ENCODE results near the gene PHF23.

Gene PHF23

DNA sequence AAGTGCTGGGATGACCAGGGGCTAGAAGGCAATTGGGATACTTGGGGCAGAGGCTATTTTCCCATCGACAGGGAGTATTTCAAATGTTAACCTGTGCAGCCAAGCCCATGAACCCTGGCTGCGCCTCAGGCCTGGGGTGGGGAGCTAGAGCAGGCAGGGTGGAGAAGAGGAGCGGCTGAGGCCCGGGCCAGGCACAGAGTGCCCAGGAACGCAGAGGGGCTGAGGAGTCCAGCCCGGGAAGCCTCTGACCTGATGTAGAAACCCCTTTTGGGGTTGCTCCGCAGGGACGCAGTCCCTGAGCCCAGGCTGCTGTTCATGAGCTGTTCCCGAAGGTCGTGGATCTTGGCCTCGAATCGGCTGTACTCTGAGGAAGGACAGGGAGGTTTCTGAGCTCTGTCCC lies 43.3 kb downstream of the PHF23 start:
- no peaks in the 10 kb centered on the region; the same call in 1 of the 2 replicates for H3K4me1 ChIP-seq (ENCODE audit: control insufficient read depth, insufficient read depth, low read length)
- H3K36me3 ChIP-seq (ENCODE audit: control insufficient read depth, insufficient read depth, low read length), result peaks cover 32% of the 10 kb centered on the region
- WGBS (ENCODE audit: insufficient coverage, insufficient read length), result no CpG with 5 or more reads among the region's 12 CpGs
- no peaks in the 10 kb centered on the region for H3K9me3 ChIP-seq (ENCODE audit: control insufficient read depth, insufficient read depth, low read length)
- no peak for DNase-seq (ENCODE audit: low read depth, low spot score)
- no peak overlapping the region for H3K4me3 ChIP-seq (ENCODE audit: low read length)
- no peak overlapping the region for H3K27ac ChIP-seq (ENCODE audit: low read length)
- H3K27me3 ChIP-seq (ENCODE audit: control insufficient read depth, insufficient read depth, low read length), result no peaks in the 10 kb centered on the region

DNA sequence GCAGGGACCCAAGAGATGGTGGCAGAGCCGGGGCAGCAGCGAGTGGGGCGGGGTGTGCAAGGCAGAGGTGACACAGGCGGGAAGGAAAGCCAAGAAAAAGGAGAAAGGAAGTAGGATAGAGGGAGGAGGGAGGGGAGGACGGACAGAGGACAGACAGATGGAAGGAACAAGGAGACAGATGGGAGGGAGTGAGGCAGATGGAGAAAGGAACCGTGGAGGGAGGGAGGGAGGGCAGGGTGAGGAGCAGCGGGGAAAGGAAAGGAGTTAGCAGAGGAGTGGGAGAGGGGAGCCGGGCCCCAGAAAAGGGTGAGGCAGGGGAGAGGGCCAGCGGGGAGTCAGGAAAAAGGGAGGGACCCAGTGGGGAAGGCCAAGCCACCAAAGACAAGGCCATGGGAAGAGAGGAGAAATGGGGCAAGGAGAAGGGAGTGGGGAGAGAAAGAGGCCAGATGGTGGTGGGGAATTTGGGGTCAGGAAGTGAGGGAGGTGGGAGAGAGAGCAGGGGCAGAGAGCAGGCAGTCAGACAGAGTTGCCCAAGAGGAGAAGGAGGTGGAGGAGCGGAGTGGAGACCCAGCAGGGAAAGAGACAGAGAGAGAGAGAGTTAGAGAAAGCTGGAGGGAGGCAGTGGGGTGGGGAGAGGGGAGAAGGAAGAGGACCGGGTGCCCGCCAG lies 46.9 kb downstream of the PHF23 start:
- Histone ChIP-seq H3K27me3 (ENCODE audit: control insufficient read depth, insufficient read depth, low read length) (no peaks in the 10 kb centered on the region), H3K36me3 (ENCODE audit: control insufficient read depth, insufficient read depth, low read length) (peaks cover 33% of the 10 kb centered on the region), H3K4me1 (ENCODE audit: control insufficient read depth, insufficient read depth, low read length) (no peaks in the 10 kb centered on the region; the same call in 1 of the 2 replicates), H3K27ac (ENCODE audit: low read length) (no peak overlapping the region), H3K4me3 (ENCODE audit: low read length) (no peak overlapping the region), H3K9me3 (ENCODE audit: control insufficient read depth, insufficient read depth, low read length) (no peaks in the 10 kb centered on the region)
- no peak for DNase-seq (ENCODE audit: low read depth, low spot score)
- WGBS (ENCODE audit: insufficient coverage, insufficient read length), result no CpG with 5 or more reads among the region's 12 CpGs

DNA sequence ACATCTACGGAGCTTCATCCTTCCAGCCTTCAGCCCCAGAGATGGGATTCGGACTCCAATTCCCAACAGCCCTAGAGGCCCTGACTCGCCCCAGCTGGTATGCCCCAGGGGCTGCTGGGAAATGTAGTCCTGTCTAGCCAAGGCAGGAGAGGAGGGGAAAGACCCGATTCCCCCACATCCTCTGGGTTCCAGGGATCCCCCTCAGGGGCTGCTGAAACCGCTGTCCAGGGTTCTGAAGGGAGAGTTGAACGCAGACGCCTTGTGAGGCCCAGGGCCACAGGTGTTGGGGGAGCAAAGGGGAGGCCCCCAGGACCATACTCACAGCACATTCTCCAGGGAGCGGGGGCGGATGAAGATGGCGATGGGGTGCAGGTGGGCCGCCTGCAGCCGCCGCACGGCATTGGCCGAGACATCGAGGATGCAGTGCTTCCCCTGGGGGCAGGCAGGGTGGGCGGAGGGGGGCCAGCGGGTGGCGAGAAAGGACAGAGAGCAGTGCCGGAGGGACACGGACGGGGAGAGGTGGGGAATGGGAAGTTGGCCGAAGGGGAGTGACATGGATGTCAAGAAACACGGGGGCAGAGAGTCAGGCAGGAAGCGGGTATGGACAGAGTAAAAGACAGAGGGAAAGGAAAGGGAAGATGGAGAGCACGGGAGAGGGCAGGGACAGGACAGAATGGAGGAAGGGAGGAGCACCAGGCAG lies 47.5 kb downstream of the PHF23 start:
- H3K4me1 ChIP-seq (ENCODE audit: control insufficient read depth, insufficient read depth, low read length), result no peaks in the 10 kb centered on the region; the same call in 1 of the 2 replicates
- no peaks in the 10 kb centered on the region for H3K27me3 ChIP-seq (ENCODE audit: control insufficient read depth, insufficient read depth, low read length)
- no CpG with 5 or more reads among the region's 26 CpGs for WGBS (ENCODE audit: insufficient coverage, insufficient read length)
- no peaks in the 10 kb centered on the region for H3K9me3 ChIP-seq (ENCODE audit: control insufficient read depth, insufficient read depth, low read length)
- no peak overlapping the region for H3K4me3 ChIP-seq (ENCODE audit: low read length)
- no peak overlapping the region for H3K27ac ChIP-seq (ENCODE audit: low read length)
- peaks cover 29% of the 10 kb centered on the region for H3K36me3 ChIP-seq (ENCODE audit: control insufficient read depth, insufficient read depth, low read length)
- DNase-seq (ENCODE audit: low read depth, low spot score), result no peak

GRCh38 chr17:7191069-7191468 lies 48.2 kb downstream of the PHF23 start:
- Histone ChIP-seq H3K4me3 (ENCODE audit: low read length) (no peak overlapping the region), H3K4me1 (ENCODE audit: control insufficient read depth, insufficient read depth, low read length) (no peaks in the 10 kb centered on the region; the same call in 1 of the 2 replicates), H3K9me3 (ENCODE audit: control insufficient read depth, insufficient read depth, low read length) (no peaks in the 10 kb centered on the region), H3K27me3 (ENCODE audit: control insufficient read depth, insufficient read depth, low read length) (no peaks in the 10 kb centered on the region), H3K27ac (ENCODE audit: low read length) (no peak overlapping the region), H3K36me3 (ENCODE audit: control insufficient read depth, insufficient read depth, low read length) (peaks cover 23% of the 10 kb centered on the region)
- no CpG with 5 or more reads among the region's 12 CpGs for WGBS (ENCODE audit: insufficient coverage, insufficient read length)
- no peak for DNase-seq (ENCODE audit: low read depth, low spot score)

DNA sequence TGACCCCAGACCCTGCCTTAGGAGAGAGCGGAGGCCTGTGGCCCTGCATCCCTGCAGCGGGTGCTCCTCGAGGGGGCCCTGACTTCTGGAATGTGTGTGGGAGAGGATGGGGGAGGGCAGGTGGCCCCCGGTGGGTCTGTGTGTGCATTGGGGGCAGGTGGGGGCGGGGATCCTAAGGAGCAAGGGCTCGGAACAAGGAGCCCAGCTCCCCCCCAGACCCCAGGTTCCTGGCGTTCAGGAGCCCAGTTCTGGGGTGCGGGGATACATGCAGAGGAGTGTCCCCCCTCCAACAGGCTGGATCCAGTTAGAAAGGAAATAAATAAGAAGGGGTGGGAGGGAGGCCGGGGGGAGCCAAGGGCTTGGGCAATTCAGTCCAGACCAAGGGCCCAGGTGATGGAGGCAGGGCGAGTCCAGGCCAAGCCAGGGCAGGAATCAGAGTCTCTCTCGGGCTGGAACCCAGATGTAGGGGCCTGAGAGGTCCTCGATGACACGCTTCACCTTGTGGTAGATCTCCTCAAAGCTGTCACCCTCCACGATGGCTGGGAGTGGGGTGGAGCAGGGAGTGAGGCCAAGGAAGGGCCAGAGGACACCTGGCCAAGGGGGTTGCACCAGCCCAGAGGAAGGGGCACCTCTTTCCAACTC lies 48.9 kb downstream of the PHF23 start:
- Histone ChIP-seq H3K36me3 (ENCODE audit: control insufficient read depth, insufficient read depth, low read length) (peaks cover 17% of the 10 kb centered on the region), H3K4me3 (ENCODE audit: low read length) (no peak overlapping the region), H3K27ac (ENCODE audit: low read length) (no peak overlapping the region), H3K4me1 (ENCODE audit: control insufficient read depth, insufficient read depth, low read length) (no peaks in the 10 kb centered on the region; the same call in 1 of the 2 replicates), H3K27me3 (ENCODE audit: control insufficient read depth, insufficient read depth, low read length) (no peaks in the 10 kb centered on the region), H3K9me3 (ENCODE audit: control insufficient read depth, insufficient read depth, low read length) (no peaks in the 10 kb centered on the region)
- WGBS (ENCODE audit: insufficient coverage, insufficient read length), result no CpG with 5 or more reads among the region's 14 CpGs
- DNase-seq (ENCODE audit: low read depth, low spot score), result no peak

GRCh38 chr17:7186241-7186640 lies 53.0 kb downstream of the PHF23 start:
- Histone ChIP-seq H3K27ac (ENCODE audit: low read length) (no peak overlapping the region), H3K4me3 (ENCODE audit: low read length) (no peak overlapping the region), H3K4me1 (ENCODE audit: control insufficient read depth, insufficient read depth, low read length) (peaks cover 1% of the 10 kb centered on the region; the same call in 1 of the 2 replicates), H3K36me3 (ENCODE audit: control insufficient read depth, insufficient read depth, low read length) (peaks cover 3% of the 10 kb centered on the region; the same call in 1 of the 2 replicates), H3K27me3 (ENCODE audit: control insufficient read depth, insufficient read depth, low read length) (no peaks in the 10 kb centered on the region), H3K9me3 (ENCODE audit: control insufficient read depth, insufficient read depth, low read length) (no peaks in the 10 kb centered on the region)
- WGBS (ENCODE audit: insufficient coverage, insufficient read length), result no CpG with 5 or more reads among the region's 7 CpGs
- DNase-seq (ENCODE audit: low read depth, low spot score), result no peak
